ENCODE measurements around the gene OSBPL2.

Gene OSBPL2

DNA sequence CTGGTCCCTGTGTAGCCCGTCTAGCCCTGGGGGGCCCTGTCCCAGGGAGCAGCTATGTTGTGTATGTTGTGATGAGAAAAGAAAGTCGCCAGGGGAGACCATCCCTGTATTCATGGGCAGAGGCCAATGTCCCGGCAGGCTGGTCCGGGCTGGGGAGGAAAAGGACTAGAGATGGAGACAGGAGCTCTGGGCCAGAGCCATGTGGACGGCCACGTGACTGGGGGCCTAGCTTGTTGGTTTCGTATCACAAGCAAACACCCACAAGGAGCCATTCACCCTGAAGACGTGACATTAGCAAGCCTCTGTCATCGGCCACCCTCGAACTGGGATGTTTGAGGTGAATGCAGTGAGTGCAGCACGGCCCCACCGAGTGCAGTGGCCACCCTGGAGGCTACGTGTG is 15.3 kb upstream of the OSBPL2 start:
- no peak for DNase-seq

DNA sequence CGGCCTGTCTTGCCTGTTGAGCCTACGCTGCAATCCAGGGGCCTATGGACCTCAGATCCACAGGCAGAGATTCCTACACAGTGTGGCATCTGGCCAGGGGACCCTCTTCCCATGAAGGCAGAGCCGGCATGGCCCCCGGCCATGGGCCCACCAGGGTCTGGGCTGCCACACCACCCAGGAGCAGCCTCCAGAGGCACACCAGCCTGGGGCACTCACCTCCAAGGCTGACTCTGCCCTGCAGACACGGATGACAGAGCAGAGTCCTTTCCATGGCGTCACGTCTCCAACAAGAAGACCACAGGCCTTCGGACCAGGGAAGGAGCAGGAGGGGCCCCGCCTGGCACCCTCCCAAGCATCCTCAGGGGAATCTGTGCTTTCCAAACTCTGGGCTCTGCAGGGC is 14.8 kb upstream of the OSBPL2 start:
- DNase-seq: no peak

DNA sequence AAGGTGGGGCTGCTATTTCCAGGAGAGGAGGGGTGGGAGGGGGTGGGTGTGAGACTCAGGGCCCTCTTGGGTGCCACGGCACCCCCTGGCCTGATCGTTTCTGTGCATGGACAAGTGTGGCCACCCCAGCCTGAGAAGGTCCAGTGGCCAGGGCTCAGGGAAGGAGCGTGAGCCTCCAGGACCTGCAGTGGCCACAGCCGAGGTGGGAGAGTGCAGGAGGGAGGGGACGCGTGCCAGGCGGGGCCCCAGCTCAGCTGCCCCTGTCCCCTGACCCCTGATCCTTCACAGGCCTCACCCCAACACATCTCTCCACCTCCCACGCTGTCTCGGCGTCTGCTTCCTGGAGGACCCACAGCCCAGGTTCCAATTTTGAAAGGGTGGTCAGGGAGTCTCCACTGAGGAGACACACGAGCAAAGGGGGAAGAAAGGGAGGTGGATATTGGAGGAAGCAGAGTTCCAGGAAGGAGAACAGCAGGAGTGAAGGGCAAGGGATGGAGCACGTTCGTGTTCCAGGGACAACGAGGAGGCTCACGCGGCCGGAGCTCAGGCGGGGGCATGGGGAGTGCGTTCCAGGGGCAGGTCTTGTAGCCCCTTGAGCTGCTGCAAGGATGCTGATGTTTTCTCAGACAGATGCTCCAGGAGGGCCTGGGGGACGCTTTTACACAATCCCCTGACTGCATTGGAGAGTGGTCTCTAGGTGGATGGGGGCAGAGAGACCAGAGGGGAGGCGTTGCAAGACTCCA is 14.0 kb upstream of the OSBPL2 start:
- DNase-seq: no peak

DNA sequence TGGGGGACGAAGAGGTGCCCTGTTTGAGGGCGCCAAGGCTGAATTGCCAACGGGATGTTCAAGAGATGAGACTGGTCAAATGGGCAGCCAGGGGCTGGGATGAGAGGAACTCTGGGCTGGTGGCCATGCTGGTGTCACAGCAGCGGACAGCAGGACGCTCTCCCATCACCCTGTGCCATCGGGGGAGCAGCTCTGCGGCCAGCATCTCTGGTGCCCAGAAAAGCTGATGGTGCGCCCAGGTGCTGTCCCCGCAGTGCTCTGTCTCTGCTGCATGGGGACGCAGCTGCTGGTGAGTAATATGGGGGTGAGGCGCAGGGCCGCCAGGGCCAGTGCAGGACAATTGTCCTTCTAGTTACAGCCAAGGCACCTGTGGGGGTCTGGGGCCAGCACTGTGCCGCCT is 13.3 kb upstream of the OSBPL2 start:
- no peak for DNase-seq

DNA sequence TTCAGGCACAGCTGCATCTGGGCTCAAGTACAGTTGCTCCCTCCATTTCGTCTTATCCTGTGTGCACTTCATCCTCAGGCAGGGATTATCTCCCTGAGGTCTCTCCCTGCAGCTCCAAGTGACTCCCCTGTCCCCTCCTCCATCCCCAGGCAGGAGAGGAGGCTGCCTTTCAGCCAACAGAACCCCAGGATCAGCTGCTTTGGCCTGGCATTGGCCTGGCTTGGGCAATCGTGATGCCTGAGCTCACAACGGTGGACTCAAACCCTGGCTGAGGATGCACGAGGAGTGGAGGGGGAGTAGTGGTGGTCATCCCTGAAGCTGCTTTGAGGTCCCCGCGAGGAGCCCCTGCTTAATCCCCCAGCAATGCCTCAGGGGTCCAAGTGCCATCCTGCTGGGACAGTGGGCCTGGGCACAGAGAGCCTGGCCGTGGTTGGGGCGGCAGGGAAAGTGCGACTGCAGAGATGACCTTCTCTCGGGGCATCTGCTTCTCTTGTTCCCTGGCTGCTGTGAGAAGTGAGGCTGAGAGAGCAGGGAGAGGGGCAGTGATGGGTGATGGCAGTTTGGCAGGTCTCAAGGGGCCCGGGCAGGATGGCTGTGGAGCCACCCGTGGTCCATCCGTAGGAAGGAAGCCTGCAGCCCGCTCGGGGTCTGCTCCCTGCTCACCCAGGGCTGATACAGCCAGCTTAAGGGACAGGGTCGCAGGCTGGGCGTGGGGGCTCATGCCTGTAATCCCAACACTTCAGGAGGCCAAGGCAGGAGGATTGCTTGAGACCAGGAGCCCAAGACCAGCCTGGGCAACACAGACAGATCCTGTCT is 12.3 kb upstream of the OSBPL2 start:
- no peak for DNase-seq

DNA sequence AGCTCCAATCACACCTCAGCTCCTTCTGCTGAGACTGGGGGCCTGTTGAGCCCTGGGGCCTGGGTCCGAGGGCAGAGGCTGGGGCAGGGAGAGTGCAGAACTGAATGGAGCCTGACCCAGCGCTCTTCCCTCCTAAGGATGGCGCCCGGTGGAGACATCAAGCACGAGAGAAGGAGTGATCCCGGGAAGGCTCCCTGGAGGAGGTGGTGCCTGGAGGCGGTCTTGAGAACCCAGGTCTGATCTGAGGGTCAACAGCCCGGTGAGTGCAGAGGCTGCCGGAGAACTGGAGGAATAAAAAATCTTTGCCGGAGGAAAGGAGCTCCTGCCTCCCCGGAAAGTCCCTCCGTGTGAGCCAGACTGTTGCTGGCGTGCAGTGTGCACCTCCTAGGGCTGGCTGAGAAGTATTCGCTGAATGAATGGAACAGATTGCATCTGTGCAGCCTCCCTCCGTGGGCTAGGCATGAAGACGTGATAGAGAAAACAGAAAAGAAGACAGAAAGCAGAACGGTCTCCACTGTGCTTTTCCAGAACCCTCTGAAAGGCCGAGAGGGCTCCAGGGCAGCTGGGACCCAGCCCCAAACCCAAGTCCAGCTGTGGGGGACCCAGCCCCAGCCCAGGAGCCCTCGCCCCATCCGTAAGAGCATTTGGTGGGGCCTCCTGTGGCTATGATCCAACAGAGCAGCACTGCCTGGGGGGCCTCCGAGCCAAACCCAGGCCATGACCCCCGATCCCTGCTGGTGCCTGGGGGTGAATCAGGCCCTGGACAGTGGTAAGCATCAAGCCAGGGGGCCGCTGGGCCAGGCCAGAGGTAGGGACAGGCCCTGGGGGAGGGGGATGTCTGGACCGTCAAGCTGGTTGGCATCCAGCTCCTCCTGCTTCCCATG is 11.4 kb upstream of the OSBPL2 start:
- no peak for DNase-seq

DNA sequence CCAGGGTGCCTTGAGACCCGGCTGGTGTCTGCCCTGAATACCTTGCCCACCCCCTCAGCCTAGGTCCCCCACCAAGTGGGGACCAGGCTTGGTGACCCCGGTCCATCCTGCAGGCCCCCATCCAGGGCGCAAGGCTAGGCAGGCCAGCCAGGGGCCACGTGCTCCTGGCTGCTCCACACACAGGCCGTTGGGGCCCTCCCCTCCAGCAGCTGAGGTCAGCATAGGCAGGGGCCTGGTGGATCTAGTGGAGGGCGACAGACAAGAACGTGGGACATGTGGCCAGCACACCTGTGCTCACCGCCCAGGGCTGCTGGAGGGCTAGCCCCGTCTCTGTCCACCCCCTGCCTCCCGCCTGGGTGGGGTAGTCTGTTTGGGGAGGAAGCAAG is 10.7 kb upstream of the OSBPL2 start:
- no peak for DNase-seq

DNA sequence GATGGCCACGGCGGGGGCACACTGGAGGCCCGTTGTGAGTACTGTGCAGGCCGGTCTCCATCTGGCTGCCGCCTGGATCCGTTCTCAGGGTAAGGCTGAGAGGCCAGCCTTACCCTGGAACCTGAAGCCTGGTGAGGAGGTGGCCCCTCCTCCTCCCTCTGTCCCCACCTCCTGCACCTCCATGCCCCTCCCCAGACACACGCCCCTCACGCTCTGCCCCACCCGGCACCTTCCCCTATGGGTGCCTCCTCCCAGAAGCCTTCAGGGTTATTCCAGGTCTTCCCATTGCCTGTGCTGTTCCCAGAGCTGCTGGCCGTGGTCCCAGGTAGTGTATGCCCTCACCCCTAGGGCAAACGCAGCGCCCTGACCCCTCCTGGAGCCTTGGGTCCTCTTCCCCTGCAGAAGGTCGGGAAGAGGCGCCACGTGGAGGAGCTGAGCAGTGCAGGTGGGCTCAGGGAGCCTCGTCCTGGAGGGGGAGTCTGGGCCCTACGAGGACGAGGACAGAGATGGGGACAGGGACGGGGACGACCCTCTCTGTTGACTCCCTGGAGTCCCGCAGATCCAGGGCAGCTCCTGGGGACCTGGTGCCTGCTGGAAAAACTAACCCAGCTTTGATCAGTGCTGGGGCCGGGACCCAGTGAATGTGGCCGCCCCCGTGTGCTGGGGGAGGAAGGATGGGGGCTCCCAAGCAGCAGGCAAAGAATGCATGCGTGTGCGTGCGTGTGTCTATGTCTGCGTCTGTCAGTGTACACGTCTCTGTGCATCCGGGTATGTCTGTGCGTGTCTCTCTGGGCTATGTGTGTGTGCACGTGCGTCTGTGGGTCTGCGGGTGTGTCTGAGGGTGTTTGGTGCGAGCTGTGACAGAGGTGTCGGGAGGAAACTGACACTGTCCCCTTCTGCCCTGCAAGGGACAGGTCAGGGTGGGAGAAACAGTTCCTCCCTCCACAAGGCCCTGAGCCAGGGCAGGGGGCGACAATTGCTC is 10.1 kb upstream of the OSBPL2 start:
- no peak for DNase-seq

DNA sequence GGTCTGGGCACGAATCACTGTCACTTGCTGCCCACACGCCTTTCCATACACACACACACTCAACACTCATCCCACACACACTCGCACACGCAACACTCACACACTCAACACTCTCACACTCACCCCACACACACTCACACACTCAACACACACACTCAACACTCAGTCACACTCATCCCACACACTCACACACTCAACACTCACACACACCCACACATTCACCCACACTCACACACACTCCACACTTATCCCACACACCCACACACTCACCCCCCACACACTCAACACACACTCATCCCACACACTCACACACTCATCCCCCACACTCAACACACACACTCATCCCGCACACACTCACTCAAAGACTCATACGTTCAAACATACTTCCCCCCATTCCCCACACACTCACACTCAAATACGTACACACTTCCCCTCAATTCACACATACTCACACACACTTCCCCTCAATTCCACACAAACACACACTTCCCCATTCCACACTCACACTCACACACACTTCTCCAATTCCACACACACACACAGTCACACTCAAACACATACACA is 9.3 kb upstream of the OSBPL2 start:
- no peak for DNase-seq

DNA sequence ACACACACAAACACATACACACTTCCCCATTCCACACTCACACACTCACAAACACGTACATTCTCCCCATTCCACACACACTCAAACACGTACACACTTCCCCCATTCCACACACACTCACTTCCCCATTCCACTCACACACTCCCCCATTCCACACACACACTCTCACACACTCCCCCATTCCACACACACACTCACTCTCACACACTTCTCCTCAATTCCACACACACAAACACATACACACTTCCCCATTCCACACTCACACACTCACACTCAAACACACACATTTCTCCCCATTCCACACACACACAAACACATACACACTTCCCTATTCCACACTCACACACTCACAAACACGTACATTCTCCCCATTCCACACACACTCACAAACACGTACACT is 8.7 kb upstream of the OSBPL2 start:
- DNase-seq: no peak

DNA sequence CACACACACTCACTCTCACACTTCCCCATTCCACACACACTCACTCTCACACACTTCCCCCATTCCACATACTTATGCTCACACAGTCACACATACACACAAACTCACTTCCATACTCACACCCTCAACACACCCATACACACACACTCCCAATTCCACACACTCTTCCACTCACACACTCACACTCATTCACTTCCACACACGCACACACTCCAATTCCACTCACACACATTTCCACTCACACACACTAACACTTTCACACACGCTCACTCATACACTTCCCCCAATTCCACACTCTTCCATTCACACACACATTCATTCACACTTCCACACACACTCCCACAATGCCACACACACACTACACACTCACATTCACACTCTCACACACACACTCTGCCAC is 8.0 kb upstream of the OSBPL2 start:
- DNase-seq: no peak

DNA sequence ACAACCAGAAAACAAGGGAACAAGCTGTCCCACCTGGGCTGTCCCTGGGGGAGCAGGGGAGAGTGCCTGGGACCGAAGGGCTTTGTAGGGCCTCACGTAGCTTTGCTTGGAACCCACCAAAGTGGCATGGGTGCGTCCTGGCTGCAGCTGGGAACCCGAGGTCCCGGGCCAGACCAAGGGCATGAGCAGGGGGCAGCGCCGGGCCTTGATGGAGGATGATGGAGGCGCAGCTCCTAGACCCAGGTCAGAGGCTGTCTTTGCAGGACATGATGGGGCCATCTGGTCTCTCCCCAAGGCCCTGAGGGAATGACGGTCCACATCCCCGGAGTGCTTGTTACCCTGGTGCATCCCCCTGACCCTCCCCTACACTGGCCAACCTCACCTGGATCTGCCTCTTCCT is 7.6 kb upstream of the OSBPL2 start:
- DNase-seq: no peak

DNA sequence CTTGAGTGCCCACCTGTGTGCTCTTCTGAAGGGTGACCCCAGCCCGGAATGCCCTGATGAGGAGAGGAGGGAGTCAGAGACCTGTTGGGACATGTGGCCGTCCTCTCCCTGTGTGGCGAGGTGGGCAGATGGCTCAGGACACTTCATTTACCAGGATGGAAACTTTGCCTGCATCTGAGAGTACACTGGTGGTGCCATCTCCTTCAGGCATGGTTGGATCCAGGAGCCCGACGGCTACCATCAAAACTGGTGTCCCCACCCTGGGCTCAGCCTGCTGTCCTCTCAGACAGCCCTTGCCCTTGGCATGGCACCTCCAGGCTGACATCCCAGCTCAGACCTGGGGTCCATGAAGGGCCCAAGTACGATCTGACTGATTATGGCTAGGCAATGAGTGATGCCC is 7.0 kb upstream of the OSBPL2 start:
- no peak for DNase-seq

DNA sequence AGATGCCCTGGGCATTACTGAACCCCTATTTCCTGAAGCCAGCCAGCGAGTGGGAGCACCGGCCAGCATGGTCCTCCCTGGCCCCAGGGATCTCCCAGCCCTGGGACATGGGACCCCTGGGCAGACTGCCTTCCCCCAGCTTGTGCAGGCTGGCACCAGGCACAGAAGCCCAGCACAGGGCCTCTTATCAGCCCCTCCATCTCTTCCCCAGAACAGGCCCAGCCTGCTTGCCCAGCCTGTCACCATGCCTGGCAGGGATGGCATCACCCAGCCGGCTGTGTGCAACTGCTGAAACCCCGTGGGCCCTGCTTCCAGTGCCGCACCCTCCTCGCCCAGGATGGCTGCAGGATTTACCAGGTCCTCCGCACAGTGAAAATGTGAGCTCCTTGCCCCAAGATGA is 6.1 kb upstream of the OSBPL2 start:
- DNase-seq: no peak

DNA sequence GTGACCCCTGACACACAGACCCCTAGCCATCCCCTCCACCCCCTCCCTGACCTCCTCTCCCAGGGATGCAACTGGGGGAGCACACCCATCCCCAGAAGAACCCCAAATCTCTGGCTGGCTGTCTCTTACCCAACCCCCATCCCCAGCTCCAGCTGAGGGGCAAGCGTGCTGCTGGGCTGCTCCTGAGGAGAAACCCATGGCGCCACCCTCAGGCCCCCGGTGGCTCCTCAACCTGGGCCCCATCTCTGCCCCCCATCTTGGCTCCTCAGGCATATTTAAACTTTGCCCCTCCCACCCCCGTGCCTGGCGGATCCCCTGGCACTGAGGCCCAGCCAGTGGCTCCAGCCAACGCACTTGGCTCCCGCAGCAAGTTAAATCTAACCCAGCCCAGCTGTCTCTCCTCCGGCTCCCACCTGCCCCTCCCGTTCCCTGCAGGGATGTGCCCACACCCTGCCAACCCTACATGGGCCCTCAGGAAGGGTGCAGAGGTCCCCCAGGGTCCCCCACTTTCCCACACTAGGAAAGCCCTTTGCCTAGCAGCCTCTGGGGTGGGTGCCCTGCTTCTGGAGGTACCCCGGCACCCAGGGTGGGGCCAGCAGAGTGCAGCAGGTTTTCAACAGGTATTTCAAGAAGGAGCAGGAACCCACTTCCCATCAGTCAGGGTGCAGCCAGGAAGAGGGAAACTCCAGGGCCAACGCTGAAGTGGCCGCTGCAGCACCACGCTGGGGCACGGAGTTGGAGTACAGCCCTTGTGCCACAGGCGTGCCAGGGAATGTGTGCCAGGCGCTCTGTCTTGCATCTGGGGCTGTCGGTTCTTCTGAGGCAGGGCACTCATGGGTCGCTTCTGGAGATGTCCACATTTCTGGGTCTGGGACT is 5.3 kb upstream of the OSBPL2 start:
- DNase-seq: no peak

DNA sequence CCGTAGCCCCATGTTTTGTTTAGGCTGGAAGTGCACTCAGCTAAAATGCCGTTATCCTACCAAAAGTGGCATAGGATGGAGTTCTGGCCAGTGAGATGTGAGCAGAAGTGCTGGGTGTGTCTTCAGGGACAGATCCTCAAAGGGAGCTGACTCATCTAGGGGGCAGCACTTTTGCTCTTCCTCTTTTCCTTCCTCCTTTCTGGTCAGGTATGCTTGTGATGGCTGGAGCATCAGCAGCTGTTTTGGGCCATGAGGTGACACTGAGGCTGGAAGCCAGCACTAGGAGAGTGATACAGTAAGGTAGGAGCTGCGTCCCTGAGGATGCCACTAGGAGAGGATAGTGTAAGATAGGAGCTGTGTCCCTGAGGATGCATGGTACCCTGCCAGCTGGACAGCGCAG is 4.6 kb upstream of the OSBPL2 start:
- no peak for DNase-seq

DNA sequence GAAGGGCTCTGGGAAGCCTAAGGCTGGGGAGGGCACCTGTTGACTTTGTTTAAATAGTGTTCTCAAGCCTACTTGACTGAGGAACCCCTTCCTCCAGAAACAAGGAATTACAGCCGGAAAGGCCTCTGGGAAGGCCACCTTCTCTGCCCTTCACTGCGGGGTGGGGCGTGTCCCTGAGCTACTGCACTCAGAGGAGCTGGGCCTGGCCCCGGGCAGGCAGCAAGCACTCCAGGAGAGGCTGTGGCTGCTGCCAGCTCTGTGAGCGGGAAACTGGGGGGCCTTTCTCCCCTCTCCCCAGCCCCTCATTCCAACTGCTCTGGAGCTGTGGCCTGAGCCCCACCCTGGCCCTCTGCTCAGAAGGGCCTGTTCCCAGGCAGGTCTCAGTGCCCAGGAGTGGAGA is 4.0 kb upstream of the OSBPL2 start:
- no peak for DNase-seq

DNA sequence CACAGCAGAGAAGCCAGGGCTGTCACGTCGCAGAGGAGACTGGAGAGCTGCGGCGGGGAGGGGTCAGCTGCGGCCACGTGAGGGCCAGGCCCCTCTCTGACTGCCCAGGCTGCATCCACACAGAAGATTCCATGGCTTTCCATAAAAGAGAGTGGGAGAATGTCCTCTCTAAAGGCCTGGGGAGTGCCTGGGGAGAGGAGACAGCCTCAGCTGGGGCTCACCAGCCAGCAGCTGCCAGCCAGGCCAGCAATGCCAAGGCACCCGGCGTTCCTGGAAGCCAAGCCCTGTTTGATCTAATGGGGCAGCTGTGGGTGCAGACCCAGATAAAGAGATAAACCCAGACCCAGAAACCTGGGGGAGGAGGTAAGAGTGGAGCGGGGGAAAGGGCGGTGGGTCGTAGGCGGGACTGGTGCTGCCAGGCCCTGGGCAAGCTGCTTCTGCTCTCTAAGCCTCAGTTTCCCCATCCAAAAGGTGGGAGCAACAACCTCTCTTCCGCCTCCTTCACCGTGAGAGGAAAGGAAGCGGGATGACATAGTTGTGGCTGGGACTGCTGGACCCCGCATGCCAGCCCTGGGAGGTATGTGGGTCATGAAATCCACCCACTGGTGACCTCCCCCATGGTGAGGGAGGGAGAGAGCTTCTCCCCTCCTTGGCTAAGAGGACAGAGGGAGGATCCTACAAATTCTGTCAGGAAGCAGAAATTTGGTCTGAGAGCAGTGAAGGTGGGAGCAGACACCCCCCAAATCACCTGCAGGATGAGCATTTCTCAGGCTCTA is 3.1 kb upstream of the OSBPL2 start:
- no peak for DNase-seq

DNA sequence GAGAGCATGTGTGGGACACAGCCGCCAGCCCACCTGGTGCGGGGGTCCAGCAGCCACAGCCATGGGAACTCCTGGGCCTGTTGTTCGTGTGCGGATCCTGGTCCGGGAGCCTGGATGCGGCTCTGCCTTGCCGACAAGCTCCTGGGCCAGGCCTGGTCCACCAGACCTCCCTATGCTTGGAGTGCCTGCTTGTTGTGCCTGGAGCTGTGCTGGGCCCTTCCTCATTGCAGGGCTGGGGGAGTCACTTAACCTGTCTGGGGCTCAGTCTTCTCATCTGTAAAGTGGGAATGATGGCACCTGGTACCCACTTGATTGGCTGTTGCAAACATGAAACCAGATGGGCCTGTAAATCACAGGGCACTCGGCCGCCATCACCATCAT is 2.6 kb upstream of the OSBPL2 start:
- no peak for DNase-seq

DNA sequence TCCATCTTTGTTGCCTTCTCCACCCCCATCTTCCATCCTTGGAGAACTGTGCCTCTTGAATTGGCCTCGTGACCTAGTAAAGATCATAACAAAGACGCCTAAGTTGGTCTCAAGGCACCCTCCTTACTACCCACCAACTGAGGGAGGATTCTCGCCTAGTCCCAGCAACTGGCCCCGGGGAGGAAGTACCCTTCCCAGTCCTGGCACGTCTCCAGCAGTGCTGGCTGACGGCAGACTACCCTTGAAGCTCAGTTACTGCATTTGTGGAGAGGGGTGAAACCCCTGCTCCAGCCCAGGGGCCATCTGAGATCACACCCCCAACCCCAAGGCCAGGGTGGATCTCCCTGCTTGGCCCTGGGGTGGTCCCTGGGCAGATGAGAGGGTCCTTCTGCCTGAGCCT is 2.1 kb upstream of the OSBPL2 start:
- DNase-seq: no peak

Data from effector CD8-positive, alpha-beta T cell (primary cell).